GM23338 (cell line): Measurements from ENCODE around the gene RAD51B. TPM values are rescaled to one million over a fixed set of nuclear protein-coding genes. Genes with fewer than 3 reads are reported as not detected.

ENCODE experiments used
- ATAC-seq: fragments of 200-7000 bp; cut with Tn5 transposase; 3 replicates; pipeline ENCODE4 v1.9.1; 2020
- DNase-seq: peaks from one replicate; pipeline ENCODE4 v3.0.0-alpha.2; 2015; ENCODE audit warnings: low spot score
- H2AFZ ChIP-seq: fragments of 200-600 bp; sonication (generic); 2 replicates; pipeline ENCODE4 v1.8.0; 2016; ENCODE audit warnings: antibody characterized with exemption, mild to moderate bottlenecking, moderate library complexity
- H3F3A ChIP-seq: fragments of 200-600 bp; sonication (generic); replicated peaks from 2 replicates; pipeline ENCODE4 v1.8.0; 2017; ENCODE audit warnings: antibody characterized with exemption, mixed run types, low read depth
- H3K27ac ChIP-seq: fragments of 200-600 bp; sonication (generic); 2 replicates; pipeline ENCODE4 v1.6.1; 2016; ENCODE audit warnings: low read depth
- H3K27me3 ChIP-seq: fragments of 200-600 bp; sonication (generic); 2 replicates; pipeline ENCODE4 v1.8.0; 2016; ENCODE audit warnings: mild to moderate bottlenecking, mixed run types, moderate library complexity; ENCODE audit not compliant: insufficient read depth
- H3K36me3 ChIP-seq: fragments of 200-600 bp; sonication (generic); 2 replicates; pipeline ENCODE4 v1.8.0; 2016; ENCODE audit warnings: mild to moderate bottlenecking; ENCODE audit not compliant: insufficient read depth
- H3K4me1 ChIP-seq: fragments of 200-600 bp; sonication (generic); 2 replicates; pipeline ENCODE4 v1.8.0; 2016; ENCODE audit warnings: mild to moderate bottlenecking, moderate library complexity; ENCODE audit not compliant: insufficient read depth
- H3K4me2 ChIP-seq: fragments of 200-600 bp; sonication (generic); 2 replicates; pipeline ENCODE4 v1.7.1; 2017; ENCODE audit warnings: mixed run types
- H3K4me3 ChIP-seq: fragments of 200-600 bp; sonication (generic); 2 replicates; pipeline ENCODE4 v1.6.1; 2016; ENCODE audit warnings: mixed run types
- H3K79me2 ChIP-seq: fragments of 200-600 bp; sonication (generic); replicated peaks from 2 replicates; pipeline ENCODE4 v1.8.0; 2017; ENCODE audit warnings: mild to moderate bottlenecking; ENCODE audit not compliant: insufficient read depth
- H3K9me2 ChIP-seq: fragments of 200-600 bp; sonication (generic); 2 replicates; pipeline ENCODE4 v1.8.0; 2017; ENCODE audit not compliant: insufficient read depth
- H4K20me1 ChIP-seq: fragments of 200-600 bp; sonication (generic); replicated peaks from 2 replicates; pipeline ENCODE4 v1.8.0; 2017; ENCODE audit warnings: mild to moderate bottlenecking; ENCODE audit not compliant: insufficient read depth
- H3K27ac Mint-ChIP-seq: 2 replicates; pipeline ENCODE4 v1.8.0; 2020; ENCODE audit warnings: inconsistent platforms, mild to moderate bottlenecking, moderate library complexity, mixed read lengths
- H3K27me3 Mint-ChIP-seq: 3 replicates; pipeline ENCODE4 v1.8.0; 2022; ENCODE audit warnings: low read depth, mild to moderate bottlenecking, moderate library complexity, mixed read lengths, inconsistent platforms; ENCODE audit not compliant: insufficient read depth, poor library complexity
- H3K36me3 Mint-ChIP-seq: 3 replicates; pipeline ENCODE4 v1.8.0; 2021; ENCODE audit warnings: low read depth, mild to moderate bottlenecking, inconsistent platforms, moderate library complexity, mixed read lengths
- H3K4me1 Mint-ChIP-seq: 3 replicates; pipeline ENCODE4 v1.8.0; 2020; ENCODE audit warnings: mild to moderate bottlenecking, inconsistent platforms, mixed read lengths
- H3K4me3 Mint-ChIP-seq: 3 replicates; pipeline ENCODE4 v1.8.0; 2021; ENCODE audit warnings: moderate library complexity, mild to moderate bottlenecking, inconsistent platforms, mixed read lengths
- H3K9me3 Mint-ChIP-seq: 3 replicates; pipeline ENCODE4 v1.8.0; 2020; ENCODE audit warnings: moderate library complexity, mild to moderate bottlenecking, inconsistent platforms, mixed read lengths
- CREB1 ChIP-seq: fragments of 250-450 bp; sonication (Bioruptor Pico); IDR thresholded peaks from 2 replicates; pipeline ENCODE4 v1.5.0; 2020; ENCODE audit warnings: low read depth, mild to moderate bottlenecking, moderate library complexity
- EZH2 ChIP-seq: fragments of 200-600 bp; sonication (generic); IDR thresholded peaks from one replicate; pipeline ENCODE4 v1.8.0; 2017; ENCODE audit warnings: antibody characterized with exemption, mild to moderate bottlenecking, low read depth; ENCODE audit not compliant: unreplicated experiment
- EZH2phosphoT487 ChIP-seq: fragments of 200-600 bp; sonication (generic); IDR thresholded peaks from one replicate; pipeline ENCODE4 v1.8.1; 2018; ENCODE audit warnings: antibody characterized with exemption; ENCODE audit not compliant: unreplicated experiment
- STAT1 ChIP-seq: IDR thresholded peaks from one replicate; pipeline ENCODE4 v1.6.1; 2016; ENCODE audit warnings: antibody characterized with exemption; ENCODE audit not compliant: unreplicated experiment
- ZNF331 ChIP-seq: fragments of 250-450 bp; sonication (Bioruptor Pico); IDR thresholded peaks from 2 replicates; pipeline ENCODE4 v1.5.0; 2020; ENCODE audit warnings: low read depth, mild to moderate bottlenecking, moderate library complexity
- polyA plus RNA-seq: library from polyadenylated mRNA; unstranded; fragments of >200 nt; fragmentation: Nextera tagmentation; extraction: Ambion mirVana; gene quantifications from 2 replicates; pipeline ENCODE4 v1.2.1, GENCODE V29; 2016
- total RNA-seq: library from RNA; depleted of rRNA; stranded (reverse); fragments of >200 nt; shearing (Covaris generic); gene quantifications from 2 replicates; pipeline ENCODE4 v1.2.3, GENCODE V29; 2014
- TF ChIP-seq, protein P1 (sequence below): fragments of 250-450 bp; sonication (Bioruptor Pico); IDR thresholded peaks from 2 replicates; pipeline ENCODE4 v1.5.0; 2020; ENCODE audit warnings: mild to moderate bottlenecking, moderate library complexity

The RAD51B gene
- total and polyA plus RNA-seq, 2 experiments from 2014 or later = 15.7 to 29.1 TPM

- TF ChIP-seq, protein P1, sequence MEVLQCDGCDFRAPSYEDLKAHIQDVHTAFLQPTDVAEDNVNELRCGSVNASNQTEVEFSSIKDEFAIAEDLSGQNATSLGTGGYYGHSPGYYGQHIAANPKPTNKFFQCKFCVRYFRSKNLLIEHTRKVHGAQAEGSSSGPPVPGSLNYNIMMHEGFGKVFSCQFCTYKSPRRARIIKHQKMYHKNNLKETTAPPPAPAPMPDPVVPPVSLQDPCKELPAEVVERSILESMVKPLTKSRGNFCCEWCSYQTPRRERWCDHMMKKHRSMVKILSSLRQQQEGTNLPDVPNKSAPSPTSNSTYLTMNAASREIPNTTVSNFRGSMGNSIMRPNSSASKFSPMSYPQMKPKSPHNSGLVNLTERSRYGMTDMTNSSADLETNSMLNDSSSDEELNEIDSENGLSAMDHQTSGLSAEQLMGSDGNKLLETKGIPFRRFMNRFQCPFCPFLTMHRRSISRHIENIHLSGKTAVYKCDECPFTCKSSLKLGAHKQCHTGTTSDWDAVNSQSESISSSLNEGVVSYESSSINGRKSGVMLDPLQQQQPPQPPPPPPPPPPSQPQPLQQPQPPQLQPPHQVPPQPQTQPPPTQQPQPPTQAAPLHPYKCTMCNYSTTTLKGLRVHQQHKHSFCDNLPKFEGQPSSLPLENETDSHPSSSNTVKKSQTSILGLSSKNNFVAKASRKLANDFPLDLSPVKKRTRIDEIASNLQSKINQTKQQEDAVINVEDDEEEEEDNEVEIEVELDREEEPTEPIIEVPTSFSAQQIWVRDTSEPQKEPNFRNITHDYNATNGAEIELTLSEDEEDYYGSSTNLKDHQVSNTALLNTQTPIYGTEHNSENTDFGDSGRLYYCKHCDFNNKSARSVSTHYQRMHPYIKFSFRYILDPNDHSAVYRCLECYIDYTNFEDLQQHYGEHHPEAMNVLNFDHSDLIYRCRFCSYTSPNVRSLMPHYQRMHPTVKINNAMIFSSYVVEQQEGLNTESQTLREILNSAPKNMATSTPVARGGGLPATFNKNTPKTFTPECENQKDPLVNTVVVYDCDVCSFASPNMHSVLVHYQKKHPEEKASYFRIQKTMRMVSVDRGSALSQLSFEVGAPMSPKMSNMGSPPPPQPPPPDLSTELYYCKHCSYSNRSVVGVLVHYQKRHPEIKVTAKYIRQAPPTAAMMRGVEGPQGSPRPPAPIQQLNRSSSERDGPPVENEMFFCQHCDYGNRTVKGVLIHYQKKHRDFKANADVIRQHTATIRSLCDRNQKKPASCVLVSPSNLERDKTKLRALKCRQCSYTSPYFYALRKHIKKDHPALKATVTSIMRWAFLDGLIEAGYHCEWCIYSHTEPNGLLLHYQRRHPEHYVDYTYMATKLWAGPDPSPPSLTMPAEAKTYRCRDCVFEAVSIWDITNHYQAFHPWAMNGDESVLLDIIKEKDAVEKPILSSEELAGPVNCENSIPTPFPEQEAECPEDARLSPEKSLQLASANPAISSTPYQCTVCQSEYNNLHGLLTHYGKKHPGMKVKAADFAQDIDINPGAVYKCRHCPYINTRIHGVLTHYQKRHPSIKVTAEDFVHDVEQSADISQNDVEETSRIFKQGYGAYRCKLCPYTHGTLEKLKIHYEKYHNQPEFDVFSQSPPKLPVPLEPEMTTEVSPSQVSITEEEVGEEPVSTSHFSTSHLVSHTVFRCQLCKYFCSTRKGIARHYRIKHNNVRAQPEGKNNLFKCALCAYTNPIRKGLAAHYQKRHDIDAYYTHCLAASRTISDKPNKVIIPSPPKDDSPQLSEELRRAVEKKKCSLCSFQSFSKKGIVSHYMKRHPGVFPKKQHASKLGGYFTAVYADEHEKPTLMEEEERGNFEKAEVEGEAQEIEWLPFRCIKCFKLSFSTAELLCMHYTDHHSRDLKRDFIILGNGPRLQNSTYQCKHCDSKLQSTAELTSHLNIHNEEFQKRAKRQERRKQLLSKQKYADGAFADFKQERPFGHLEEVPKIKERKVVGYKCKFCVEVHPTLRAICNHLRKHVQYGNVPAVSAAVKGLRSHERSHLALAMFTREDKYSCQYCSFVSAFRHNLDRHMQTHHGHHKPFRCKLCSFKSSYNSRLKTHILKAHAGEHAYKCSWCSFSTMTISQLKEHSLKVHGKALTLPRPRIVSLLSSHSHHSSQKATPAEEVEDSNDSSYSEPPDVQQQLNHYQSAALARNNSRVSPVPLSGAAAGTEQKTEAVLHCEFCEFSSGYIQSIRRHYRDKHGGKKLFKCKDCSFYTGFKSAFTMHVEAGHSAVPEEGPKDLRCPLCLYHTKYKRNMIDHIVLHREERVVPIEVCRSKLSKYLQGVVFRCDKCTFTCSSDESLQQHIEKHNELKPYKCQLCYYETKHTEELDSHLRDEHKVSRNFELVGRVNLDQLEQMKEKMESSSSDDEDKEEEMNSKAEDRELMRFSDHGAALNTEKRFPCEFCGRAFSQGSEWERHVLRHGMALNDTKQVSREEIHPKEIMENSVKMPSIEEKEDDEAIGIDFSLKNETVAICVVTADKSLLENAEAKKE (CRISPR knock-in tag) = no peak
- TF ChIP-seq CREB1 (CRISPR knock-in tag) (no peak), EZH2phosphoT487 (no peak), EZH2 (no peak)
These were observed 164.7 kb downstream of the RAD51B start (continued) for GRCh38 chr14:67984274-67984673.

DNA sequence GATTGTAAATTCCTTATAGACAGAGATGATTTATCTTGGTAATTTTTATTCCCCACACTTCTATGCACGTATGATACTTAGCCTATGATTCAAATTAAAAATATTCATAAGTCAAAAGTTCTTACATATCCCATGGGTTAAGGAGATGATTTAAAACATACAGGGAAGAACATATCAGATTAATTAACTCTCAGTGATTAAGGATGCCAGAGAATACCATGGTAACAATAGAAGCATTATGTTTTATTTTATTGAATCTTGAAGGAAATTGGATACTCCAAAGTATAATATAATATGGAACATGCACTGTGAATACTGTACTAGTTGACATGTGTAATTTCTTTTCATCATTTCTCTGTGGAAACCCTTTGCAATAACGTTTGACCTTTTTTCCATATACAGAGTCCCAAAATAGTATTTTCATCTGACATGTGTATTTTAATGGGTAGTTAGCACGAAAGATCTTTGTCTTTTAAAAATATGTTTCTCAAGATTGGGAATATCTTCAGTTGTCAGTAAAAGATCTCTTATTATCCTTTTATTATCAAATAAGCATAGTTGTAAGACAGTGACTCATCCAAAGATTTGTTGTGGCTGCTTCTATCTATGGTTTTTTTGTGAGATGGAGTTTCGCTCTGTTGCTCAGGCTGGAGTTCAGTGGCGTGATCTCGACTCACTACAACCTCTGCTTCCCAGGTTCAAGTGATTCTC lies 166.7 kb downstream of the RAD51B start:
- no peak overlapping the region for H3K27ac Mint-ChIP-seq
- H3K27me3 Mint-ChIP-seq = no peaks in the 10 kb centered on the region
- no peaks in the 10 kb centered on the region for H3K27me3 ChIP-seq
- no peaks in the 10 kb centered on the region for H3K79me2 ChIP-seq
- no peak overlapping the region for H3K4me3 ChIP-seq
- no peak for ATAC-seq
- H3K4me3 Mint-ChIP-seq = no peak overlapping the region
- DNase-seq = no peak
- no peaks in the 10 kb centered on the region for H3F3A ChIP-seq
- no peak overlapping the region for H2AFZ ChIP-seq
- no peaks in the 10 kb centered on the region for H4K20me1 ChIP-seq
- H3K4me2 ChIP-seq = no peak overlapping the region
- H3K36me3 Mint-ChIP-seq = no peaks in the 10 kb centered on the region
- no peak overlapping the region for H3K27ac ChIP-seq
- no peaks in the 10 kb centered on the region for H3K9me2 ChIP-seq
- H3K36me3 ChIP-seq = no peaks in the 10 kb centered on the region
- H3K4me1 Mint-ChIP-seq = no peaks in the 10 kb centered on the region
- H3K9me3 Mint-ChIP-seq = no peaks in the 10 kb centered on the region
- H3K4me1 ChIP-seq = 0 out of 2 replicates have a peak, but pooled peaks cover 5% of the 10 kb centered on the region
- TF ChIP-seq, protein P1 (CRISPR knock-in tag) = no peak
- no peak for TF ChIP-seq STAT1
- TF ChIP-seq ZNF331 (CRISPR knock-in tag) = no peak
